Ishikawa (cell line): ENCODE measurements around the gene CSTPP1.

Source experiments
- CEBPB ChIP-seq: IDR thresholded peaks from 2 replicates; pipeline ENCODE4 v1.6.1; 2012
- CREB1 ChIP-seq: IDR thresholded peaks from 2 replicates; pipeline ENCODE4 v1.6.1; 2012; ENCODE audit warnings: low read depth
- EGR1 ChIP-seq: IDR thresholded peaks from 2 replicates; pipeline ENCODE4 v1.6.1; 2012
- EP300 ChIP-seq: IDR thresholded peaks from 2 replicates; pipeline ENCODE4 v1.6.1; 2012; ENCODE audit warnings: borderline replicate concordance
- FOXM1 ChIP-seq: IDR thresholded peaks from 2 replicates; pipeline ENCODE4 v1.6.1; 2012; ENCODE audit warnings: low read depth, borderline replicate concordance
- NFIC ChIP-seq: IDR thresholded peaks from 2 replicates; pipeline ENCODE4 v1.6.1; 2012
- RAD21 ChIP-seq: IDR thresholded peaks from 2 replicates; pipeline ENCODE4 v1.6.1; 2012; ENCODE audit warnings: low read depth
- TAF1 ChIP-seq: IDR thresholded peaks from 2 replicates; pipeline ENCODE4 v1.6.1; 2012; ENCODE audit warnings: low read depth, mild to moderate bottlenecking
- TCF12 ChIP-seq: IDR thresholded peaks from 2 replicates; pipeline ENCODE4 v1.6.1; 2012; ENCODE audit warnings: low read depth
- TEAD4 ChIP-seq: IDR thresholded peaks from 2 replicates; pipeline ENCODE4 v1.6.1; 2012
- YY1 ChIP-seq: IDR thresholded peaks from 2 replicates; pipeline ENCODE4 v1.6.1; 2012; ENCODE audit warnings: low read depth
- ZBTB7A ChIP-seq: IDR thresholded peaks from 2 replicates; pipeline ENCODE4 v1.6.1; 2012; ENCODE audit warnings: low read depth
- TF ChIP-seq, protein P1 (sequence below): IDR thresholded peaks from 2 replicates; pipeline ENCODE4 v1.6.1; 2012
- TF ChIP-seq, protein P2 (sequence below): IDR thresholded peaks from 2 replicates; pipeline ENCODE4 v1.6.1; 2012
- TF ChIP-seq, protein P3 (sequence below): IDR thresholded peaks from 2 replicates; pipeline ENCODE4 v1.6.1; 2012; ENCODE audit warnings: low read depth, mild to moderate bottlenecking

CSTPP1 gene

DNA sequence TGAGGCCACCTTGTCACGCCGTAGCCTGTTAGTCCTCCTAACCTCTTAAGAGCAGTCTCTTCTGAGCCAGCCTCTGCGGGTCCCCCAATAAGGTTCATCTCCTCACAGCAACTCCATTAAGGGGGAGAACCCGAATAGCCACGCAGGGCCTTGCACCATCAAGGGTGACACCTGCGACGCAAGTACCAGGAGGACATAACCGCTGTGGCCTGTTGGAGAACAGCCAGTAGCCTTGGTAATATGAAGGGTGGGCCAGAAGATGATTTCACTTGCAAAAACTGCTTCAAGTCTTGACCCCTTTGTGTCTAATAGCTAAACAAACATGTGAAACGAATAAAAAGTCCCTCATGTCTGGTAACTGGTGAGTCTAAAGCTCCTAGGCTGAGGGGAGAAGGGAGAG is 225.3 kb downstream of the CSTPP1 start:
- TF ChIP-seq TCF12 (no peak), CREB1 (no peak), RAD21 (no peak), FOXM1 (no peak), ZBTB7A (no peak; the same call in 1 of the 2 replicates), NFIC (no peak), TAF1 (no peak), CEBPB (no peak), EP300 (no peak)

DNA sequence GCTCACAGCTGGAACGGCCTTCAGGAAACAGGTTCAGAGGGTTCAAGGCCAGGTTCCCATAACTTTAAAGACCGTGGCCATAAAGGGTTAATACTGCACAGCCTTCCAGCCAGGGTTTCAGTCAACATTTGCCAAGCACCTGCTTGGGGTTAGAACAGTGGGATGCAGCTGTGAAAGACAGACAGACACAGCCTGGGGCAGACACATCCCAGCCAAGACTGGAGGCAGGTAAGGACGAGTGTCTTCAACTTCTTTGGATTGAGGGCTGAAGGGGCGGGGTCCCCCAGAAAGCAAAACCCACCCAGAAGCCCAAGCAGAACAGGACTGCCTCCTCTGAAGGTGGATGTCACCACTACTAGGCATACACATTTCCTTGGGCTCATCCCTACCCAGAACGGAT is 225.9 kb downstream of the CSTPP1 start:
- TF ChIP-seq RAD21: no peak
- no peak for TF ChIP-seq ZBTB7A

DNA sequence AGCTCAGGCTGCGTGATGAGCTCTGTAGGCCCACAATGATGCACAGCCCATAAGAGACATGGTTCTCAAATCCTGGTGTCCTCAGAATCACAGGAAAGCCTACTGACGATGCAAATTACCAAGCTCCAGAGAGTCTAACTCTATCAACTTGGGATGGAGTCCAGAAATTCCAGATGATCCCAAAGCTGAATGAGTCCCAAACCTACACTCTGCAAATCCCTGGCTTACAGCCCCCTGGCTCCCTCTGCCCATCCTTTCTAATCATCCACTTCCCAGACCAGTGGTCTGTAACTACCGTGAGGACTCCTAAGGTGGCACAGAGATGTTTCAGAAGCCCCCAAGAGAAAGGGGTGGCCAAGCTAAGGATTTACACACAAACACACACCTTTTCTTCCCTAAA is 226.6 kb downstream of the CSTPP1 start:
- TF ChIP-seq TEAD4: no peak
- no peak for TF ChIP-seq ZBTB7A
- TF ChIP-seq NFIC: no peak
- TF ChIP-seq TAF1: no peak
- TF ChIP-seq, protein P1, sequence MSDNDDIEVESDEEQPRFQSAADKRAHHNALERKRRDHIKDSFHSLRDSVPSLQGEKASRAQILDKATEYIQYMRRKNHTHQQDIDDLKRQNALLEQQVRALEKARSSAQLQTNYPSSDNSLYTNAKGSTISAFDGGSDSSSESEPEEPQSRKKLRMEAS: no peak
- TF ChIP-seq CREB1: no peak
- TF ChIP-seq, protein P2, sequence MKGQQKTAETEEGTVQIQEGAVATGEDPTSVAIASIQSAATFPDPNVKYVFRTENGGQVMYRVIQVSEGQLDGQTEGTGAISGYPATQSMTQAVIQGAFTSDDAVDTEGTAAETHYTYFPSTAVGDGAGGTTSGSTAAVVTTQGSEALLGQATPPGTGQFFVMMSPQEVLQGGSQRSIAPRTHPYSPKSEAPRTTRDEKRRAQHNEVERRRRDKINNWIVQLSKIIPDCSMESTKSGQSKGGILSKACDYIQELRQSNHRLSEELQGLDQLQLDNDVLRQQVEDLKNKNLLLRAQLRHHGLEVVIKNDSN: no peak
- no peak for TF ChIP-seq TCF12
- TF ChIP-seq CEBPB: no peak
- no peak for TF ChIP-seq EGR1

DNA sequence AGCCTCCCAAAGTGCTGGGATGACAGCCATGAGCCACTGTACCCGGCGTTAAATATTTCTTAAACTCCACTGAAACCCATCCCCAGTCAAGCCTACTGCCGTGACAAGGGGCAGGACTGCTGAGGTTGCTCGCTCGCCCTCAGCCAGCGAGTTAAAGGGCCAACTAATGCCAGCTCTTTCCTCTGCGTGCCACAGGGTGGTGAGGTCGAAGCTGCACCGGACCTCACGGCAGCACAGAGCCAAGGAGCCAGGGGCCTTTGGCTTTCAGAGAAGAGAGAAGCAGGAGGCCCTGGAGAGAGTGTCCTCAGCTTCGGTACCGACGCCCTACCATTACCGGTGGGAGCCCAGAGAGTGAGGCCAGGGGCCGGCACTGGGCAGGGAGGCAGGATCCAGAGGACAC is 227.3 kb downstream of the CSTPP1 start:
- TF ChIP-seq, protein P2: no peak
- TF ChIP-seq YY1: no peak
- TF ChIP-seq, protein P3, sequence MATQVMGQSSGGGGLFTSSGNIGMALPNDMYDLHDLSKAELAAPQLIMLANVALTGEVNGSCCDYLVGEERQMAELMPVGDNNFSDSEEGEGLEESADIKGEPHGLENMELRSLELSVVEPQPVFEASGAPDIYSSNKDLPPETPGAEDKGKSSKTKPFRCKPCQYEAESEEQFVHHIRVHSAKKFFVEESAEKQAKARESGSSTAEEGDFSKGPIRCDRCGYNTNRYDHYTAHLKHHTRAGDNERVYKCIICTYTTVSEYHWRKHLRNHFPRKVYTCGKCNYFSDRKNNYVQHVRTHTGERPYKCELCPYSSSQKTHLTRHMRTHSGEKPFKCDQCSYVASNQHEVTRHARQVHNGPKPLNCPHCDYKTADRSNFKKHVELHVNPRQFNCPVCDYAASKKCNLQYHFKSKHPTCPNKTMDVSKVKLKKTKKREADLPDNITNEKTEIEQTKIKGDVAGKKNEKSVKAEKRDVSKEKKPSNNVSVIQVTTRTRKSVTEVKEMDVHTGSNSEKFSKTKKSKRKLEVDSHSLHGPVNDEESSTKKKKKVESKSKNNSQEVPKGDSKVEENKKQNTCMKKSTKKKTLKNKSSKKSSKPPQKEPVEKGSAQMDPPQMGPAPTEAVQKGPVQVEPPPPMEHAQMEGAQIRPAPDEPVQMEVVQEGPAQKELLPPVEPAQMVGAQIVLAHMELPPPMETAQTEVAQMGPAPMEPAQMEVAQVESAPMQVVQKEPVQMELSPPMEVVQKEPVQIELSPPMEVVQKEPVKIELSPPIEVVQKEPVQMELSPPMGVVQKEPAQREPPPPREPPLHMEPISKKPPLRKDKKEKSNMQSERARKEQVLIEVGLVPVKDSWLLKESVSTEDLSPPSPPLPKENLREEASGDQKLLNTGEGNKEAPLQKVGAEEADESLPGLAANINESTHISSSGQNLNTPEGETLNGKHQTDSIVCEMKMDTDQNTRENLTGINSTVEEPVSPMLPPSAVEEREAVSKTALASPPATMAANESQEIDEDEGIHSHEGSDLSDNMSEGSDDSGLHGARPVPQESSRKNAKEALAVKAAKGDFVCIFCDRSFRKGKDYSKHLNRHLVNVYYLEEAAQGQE: no peak
- no peak for TF ChIP-seq EGR1
- TF ChIP-seq CREB1: no peak
- TF ChIP-seq FOXM1: no peak
- TF ChIP-seq NFIC: no peak
- TF ChIP-seq EP300: no peak

DNA sequence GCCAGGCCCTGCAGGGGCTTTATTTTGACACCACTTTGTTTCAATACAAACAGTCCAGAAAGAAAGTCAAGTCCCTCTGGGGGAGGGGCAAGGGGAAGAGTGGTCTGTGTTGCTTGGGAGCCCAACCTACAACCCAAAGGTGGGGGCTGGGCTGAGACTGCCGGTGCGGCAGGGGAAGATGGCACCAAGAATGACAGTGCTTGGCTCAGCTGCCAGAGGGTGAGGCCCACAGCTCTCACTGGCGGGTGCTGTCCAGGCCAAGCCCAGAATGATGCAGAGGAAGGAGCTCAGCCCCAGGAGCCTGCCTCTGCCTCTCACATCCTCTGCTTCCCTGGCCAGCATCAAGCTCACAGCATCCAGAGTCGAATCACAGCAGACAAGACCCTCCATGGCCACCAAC is 227.8 kb downstream of the CSTPP1 start:
- TF ChIP-seq NFIC: no peak

DNA sequence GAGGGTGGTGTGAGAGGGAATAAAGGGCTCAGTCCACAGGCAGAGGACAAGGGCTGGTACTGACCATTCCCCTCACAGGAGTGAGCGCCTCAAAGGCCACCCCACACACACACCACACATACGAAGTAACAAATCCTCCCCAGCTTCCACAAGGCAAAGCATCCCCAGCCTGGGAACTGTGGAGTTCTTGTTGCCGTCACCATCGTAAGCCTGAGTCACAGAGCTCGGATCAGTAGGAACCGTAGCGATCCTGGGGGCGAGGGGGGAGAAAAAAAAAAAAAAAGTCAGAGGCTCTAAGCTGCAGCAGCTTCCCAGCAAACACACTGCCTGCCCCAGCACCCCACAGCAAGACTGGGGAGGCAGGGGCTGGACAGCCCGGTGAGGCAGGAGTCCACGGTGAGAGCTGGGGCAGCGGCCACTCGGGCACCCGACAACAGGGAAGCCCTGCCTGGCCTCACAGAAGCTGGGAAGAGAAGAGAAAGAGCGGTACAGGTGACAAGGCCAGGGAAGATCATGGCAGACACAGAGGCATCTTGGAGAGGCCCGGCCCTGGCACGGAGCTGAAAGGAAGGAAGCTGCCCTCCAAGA is 228.8 kb downstream of the CSTPP1 start:
- TF ChIP-seq TAF1: no peak
- no peak for TF ChIP-seq NFIC
- no peak for TF ChIP-seq RAD21
- TF ChIP-seq, protein P1: no peak
- no peak for TF ChIP-seq TEAD4

DNA sequence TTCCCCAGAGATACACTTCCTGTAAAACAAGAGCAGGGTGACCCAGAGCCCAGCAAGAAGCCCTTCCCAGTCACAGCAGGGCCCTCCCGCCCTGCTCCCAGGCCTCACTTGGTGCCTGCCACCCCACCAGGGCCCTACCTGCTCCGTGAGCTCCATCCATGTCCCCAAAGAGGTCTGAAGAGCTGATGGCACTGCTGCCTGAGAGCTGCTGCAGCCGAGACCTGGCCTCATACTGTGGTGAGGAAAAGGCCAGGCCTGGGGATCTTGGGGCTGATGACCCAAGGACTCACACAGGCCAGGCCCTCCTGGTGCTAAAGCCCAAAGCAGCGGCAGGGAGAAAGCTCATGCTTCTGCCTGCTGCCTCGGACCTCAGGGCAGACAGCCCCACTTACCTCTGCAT is 229.8 kb downstream of the CSTPP1 start:
- TF ChIP-seq EP300: no peak
- no peak for TF ChIP-seq NFIC
- no peak for TF ChIP-seq YY1
- TF ChIP-seq CEBPB: no peak
- TF ChIP-seq FOXM1: no peak
- TF ChIP-seq ZBTB7A: no peak
- no peak for TF ChIP-seq CREB1
- TF ChIP-seq, protein P1: no peak
- TF ChIP-seq RAD21: no peak
- TF ChIP-seq TAF1: no peak
- no peak for TF ChIP-seq TCF12
- TF ChIP-seq, protein P2: no peak
- TF ChIP-seq EGR1: no peak
- TF ChIP-seq TEAD4: no peak
- TF ChIP-seq, protein P3: no peak
